AG20443 (cell line): Measurements from ENCODE around the gene ACAP3.
A peak's percentile ranks its signal among the peaks of the same experiment; 100 is the strongest.

Experiments
- DNase-seq: peaks from one replicate; pipeline ENCODE4 v3.0.0; 2012; ENCODE audit warnings: low spot score, mixed read lengths

The ACAP3 gene, protein sequence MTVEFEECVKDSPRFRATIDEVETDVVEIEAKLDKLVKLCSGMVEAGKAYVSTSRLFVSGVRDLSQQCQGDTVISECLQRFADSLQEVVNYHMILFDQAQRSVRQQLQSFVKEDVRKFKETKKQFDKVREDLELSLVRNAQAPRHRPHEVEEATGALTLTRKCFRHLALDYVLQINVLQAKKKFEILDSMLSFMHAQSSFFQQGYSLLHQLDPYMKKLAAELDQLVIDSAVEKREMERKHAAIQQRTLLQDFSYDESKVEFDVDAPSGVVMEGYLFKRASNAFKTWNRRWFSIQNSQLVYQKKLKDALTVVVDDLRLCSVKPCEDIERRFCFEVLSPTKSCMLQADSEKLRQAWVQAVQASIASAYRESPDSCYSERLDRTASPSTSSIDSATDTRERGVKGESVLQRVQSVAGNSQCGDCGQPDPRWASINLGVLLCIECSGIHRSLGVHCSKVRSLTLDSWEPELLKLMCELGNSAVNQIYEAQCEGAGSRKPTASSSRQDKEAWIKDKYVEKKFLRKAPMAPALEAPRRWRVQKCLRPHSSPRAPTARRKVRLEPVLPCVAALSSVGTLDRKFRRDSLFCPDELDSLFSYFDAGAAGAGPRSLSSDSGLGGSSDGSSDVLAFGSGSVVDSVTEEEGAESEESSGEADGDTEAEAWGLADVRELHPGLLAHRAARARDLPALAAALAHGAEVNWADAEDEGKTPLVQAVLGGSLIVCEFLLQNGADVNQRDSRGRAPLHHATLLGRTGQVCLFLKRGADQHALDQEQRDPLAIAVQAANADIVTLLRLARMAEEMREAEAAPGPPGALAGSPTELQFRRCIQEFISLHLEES

DNA sequence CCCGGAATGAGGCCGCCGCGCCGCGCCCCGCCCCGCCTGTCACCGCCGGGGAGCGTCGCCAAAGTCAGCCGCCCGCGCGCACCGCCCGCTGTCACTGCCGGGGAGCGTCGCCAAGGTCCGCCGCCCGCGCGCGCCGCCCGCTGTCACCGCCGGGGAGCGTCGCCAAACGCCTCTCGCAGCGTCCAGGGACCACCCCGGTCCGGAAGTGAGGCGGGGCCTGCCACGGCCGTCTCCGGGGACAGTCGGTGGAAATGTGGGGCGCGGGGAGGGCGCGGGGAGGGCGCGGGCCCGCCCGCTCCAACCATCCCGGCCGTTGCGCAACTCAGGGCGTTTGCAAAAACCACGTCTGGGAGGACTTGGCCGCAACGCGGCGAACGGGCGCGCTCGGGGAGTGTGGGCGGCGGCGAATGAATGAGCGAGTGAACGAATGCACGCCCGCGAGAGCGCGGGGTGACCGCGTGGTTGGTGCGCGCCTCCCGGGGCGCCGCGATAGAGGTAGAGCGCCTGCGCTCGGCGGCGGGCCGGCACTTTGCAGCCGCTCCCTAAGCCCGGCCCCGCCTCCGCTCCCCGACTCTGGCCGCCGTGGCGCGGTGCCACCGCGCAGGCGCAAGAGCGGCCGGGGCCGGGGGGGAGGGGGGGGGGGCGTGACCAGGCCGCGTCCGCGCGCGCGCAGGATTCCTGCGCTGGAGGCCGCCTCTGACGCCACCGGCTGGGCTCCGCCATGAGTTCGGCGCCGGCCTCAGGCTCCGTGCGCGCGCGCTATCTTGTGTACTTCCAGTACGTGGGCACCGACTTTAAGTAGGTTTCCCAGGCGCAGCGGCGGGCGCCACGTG, at the start of gene ACAP3, which contains the start of gene PUSL1:
ACAP3 (minus strand) TSS at position 8 of the 833 bp plus-strand sequence. CDS start 115 bp downstream, outside the sequence.
PUSL1 (plus strand) TSS at position 675 of the 833 bp plus-strand sequence; CDS start at position 722, 47 bp downstream.
- peak; percentile 100 for DNase-seq

- DNase-seq: no peak
Measured at GRCh38 chr1:1356796-1357401, 49.2 kb upstream of the ACAP3 start.

DNA sequence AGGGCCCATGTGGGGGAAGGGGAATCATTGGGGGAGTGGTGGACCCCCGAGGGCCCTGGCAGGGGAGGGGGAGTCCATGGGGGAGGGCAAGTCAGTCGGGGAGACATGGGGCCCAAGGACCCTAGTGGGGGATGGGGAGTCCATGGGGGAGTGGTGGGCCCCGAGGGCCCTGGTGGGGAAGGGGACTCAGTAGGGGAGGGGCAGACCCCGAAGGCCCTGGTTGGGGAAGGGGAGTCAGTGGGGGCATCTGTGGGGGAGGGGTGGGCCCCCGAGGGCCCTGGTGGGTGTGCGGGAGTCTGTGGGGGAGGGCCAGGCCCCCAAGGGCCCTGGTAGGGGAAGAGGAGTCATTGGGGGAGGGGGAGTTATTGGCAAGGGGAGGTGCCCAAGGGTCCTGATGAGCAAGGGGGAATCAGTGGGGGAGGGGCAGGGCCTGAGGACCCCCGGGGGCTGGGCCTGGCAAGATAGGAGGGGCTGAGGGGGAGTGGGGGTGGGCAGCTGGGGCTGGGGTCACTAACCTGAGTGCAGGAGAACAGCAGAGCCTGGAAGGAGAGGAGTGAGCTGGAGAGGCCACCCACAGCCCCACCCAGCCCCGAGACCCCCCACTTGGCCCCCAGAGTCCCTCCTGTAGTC, 48.6 kb upstream of the ACAP3 start:
- DNase-seq: no peak

GRCh38 chr1:1355416-1355815, 47.7 kb upstream of the ACAP3 start:
- peak; percentile 35 for DNase-seq

GRCh38 chr1:1354271-1355247, 46.8 kb upstream of the ACAP3 start:
- no peak for DNase-seq

DNA sequence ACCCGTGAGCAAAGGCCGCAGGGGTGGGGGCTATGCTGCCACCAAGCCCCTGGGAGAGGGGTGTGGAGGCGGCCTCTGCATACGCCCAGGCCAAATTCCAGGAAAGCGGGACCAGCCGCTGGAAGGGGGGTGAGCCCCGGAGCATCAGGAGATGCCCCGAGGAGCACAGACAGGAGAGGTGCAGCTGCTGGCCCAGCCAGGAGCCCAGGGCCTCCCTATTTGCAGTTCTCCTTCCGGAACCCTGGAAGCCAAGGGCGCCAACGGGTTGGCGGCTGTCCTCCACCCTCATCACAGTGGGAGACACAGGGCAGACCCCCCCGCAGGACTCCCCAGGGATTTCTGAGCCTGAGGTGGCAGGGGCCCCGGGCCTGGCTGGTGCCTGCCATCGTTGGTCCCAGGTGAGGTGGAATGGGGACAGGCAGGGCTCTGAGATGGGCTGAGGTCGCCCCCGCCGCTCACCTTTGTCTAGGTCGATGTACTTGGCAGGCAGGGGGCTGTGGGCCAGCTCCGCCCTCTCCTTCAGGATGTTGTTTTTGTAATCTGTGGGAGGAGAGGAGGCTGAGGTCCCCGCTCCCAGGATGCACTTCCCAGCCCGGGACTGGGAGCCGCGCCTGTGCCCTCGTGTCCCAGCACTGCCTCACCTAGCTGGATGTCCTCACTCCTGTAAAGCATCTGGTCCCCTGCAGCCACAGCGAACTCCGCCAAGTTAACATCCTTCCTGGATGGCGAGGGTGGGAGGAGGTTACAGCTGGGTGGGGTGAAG, 45.8 kb upstream of the ACAP3 start:
- no peak for DNase-seq

DNA sequence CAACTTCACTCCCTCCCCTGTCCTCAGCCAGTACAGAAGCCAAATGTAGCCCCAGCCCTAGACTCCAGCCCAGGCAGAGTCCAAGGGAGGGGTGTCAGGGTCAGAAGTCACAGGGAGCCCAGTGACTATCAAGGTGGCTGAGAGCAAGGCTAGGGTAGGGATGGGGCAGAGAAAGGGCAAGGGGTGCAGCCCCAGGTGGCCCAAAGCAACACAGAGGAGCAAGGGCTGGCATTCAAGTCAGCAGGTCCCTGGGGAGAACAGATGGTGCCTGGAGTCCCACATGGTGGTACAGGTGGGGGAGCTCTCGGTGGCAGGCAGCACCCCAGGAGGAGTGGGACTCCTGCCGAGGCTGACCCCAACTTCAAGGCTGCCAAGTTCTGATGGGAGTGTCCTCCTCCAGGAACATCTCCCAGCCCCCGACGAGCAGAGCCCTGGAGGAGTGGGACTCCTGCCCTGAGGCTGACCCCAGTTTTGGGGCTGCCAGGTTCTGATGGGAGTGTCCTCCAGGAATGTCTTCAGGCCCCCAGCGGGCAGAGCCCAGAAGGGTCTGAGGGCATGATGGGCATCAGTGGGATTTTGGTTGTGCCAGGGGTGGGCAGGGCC, 45.2 kb upstream of the ACAP3 start:
- no peak for DNase-seq

DNA sequence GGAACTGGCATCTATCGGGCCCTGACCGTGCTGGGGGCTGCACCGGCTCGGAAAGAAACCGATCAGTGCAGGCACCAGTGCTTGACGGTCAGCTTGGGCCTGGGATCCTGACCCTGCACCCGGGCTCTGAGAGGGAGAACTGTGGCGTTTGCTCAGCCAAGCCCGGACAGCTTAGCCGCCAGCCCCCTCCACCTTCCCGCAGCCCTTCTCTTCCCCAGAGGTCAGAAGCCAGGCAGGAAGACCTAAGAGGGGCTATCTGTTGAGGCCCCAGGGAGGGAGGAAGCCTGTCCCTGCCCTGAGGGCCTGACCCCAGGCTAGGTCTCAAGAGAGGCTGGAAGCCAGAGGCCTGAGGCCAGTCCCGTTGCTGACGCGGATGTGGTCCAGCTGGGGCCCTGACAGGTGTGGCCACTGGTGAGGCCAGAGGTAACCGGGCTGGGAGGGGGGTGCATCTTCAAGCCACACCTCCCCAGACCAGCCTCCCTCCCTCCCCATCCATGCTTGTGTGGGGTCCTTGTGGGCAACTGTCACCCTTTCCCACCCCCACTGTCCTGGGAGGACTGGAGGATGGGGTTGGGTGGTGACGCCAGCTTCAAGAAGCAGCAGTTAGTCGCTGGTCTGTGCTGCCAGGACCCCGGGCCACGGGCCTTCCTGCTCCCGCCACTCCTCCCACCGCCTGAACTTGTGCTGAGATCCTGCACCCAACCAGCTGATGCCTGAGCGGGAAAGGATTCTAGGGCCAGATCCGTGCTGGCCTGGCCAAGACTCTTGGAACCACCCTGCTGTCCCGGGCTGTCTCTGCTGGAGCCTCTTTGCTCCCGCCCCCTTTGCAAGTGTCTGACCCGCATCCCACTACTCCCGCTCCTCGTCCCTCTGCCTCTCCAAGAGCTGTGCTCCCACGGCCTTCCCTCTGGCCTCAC, 44.0 kb upstream of the ACAP3 start:
- peak; percentile 42 for DNase-seq

GRCh38 chr1:1349256-1350012, 41.7 kb upstream of the ACAP3 start, which contains the start of gene DVL1:
Gene DVL1, minus strand, starts transcription at chr1:1349418. Its CDS starts 353 bp downstream, at chr1:1349065.
- peak; percentile 94 for DNase-seq

DNA sequence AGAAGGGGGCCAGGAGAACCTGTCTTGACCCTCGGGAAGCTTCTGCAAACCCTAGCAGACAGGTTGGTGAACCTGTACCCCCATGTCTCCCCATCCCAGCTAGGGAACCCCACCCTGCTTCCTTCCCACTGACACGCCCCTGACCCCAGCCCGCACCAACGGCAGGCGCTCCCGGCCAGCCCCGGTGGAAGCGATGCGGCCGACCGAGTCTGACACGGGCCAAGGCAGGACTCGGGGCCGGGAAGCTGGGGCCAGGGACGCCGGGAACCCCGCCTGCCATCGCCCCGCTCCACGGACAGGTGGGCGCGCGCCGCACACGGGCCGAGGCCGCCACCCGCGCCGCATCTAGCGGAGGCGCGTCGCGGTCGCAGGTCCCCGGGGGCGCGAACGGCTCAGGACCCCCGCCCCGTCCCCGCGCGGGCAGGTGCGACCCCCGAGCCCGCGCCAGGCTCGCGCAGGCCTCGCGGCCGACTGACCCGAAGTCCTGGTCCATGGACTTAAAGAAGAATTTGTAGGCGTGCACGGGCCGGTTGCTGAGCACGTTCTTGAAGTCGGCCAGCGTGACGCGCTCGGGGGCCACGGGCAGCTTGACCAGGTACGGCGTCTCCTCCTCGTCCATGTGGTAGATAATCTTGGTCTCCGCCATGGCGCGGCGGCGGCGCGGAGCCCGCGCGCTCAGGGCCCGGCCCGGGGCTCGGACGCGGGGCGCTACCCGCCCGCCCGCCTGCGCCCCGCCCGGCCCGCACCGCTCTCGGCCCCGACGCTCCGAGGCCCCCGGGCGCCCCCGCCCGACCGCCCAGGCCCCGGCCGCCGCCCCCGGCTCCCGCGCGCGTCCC, 40.9 kb upstream of the ACAP3 start:
- DNase-seq: no peak

DNA sequence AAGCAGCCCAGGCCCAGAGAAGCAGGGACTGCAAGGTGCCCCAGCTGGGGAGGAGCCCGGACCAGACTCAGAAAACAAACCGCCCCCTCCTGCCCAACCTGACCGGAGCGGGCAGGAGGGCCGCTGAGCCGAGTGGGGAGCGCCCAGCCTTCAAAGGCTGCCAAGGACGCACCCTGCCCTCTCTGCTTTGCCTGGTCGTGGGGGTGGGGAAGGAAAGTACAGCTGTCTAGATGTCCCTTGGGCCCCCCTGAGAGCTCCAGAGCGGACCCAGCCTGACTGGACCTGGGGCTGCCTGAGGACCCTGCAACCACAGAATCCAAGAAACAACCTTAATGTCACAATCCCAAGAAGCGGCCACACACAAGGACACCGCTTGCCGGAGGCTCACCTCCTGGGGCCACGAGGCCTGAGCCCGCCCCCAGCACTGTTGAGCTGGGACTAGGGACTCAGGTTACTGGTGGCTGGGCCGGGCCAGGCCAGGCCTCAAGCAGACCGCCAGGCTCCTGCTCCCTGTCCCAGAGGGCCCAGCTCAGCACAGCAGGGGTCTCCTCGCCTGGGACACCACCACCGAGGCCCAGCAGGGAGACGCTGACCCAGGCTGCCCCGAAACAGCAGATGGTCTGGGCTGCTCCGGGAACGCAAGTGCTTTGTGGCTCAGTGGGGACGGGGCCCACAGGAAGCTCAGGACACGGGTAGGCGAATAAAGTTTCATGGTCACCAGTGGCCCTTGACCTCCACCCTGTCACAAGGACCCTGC, 40.1 kb upstream of the ACAP3 start:
- DNase-seq: peak; percentile 43

DNA sequence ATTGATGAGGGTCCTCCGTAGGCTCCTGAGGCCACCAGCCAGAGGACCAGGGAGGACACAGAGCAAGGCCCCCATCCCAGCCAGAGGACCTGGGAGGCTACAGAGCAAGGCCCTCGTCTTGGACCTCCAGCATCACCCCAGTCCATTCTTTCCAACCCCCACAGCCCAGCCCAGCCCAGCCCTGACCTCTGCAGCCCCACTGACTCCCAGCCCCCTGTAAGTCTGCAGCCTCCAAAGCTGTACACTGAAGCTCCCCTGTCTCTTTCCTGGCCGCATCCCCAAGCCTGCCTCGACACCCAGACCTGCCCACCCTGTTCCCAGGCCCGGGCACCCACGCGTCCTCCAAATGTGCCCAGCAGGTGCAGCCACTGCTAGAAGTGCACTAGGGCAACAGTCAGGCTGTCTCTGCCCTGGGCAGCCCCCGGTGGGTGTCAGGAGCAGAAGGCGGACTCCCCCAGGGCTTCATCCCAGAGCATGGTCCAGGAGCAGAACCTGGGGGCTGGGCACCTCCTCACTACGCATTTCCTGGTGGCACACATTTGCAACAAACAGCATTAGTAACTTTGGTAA, 39.4 kb upstream of the ACAP3 start:
- DNase-seq: no peak

DNA sequence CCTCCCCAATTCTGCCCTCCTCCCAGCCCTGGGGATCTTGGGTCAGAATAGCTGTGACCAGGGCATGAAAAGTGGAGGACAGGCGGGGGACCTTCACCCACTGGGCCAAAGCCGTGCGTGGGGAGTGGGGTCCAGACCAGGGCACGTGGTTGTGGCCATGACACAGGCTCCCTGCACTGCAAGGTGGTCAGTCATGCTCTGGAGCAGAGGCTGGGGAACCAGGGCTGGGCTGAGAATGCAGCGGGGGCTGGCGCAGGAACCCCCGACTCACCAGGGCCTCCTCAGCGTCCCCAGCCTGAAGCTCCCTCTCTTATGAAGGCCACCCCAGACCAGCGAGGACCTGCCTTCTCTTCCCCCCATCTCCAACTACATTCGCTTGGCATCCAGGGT, 38.8 kb upstream of the ACAP3 start:
- no peak for DNase-seq

DNA sequence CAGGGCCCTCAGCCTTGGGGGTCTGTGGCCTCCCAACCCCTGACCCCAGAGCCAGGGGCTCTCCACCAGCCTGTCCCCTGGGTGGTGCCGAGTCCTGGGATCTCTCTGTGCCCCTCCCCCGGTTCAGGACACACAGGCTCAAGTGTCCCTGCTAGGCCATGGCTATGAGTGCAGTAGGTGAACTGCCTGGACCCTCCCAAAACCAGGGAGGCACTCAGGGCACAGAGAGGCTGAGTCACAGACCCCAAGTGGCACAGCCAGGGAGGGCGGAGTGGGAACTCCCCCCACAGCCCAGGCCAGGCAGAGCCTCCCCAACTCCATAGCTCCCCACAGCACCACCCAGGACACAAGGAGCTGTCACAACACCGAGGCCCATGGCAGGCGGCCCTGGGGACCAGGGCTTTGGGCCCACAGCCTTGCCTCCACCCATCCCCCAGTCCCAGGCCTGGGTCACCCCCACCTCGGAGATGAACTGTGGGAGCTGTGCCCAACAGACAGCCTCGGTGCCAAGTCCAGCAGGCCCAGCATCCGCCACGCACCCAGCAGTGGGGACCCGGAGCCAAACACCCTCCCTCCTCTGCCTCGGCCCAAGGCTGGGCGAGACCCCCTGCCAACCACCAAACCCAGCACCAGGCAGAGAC, 38.2 kb upstream of the ACAP3 start:
- DNase-seq: no peak
